SKM-1 treated with dmso at 0.1 percent for 144 hours (cell line): Measurements from ENCODE around the gene COLGALT1.

ENCODE experiments used
- DNase-seq: peaks from one replicate; lab custom pipeline; 2025; ENCODE audit not compliant: unreplicated experiment; lab: John Stamatoyannopoulos, UW

COLGALT1 gene

GRCh38 chr19:17617807-17618192, 62.4 kb downstream of the COLGALT1 start:
- no peak for DNase-seq

DNA sequence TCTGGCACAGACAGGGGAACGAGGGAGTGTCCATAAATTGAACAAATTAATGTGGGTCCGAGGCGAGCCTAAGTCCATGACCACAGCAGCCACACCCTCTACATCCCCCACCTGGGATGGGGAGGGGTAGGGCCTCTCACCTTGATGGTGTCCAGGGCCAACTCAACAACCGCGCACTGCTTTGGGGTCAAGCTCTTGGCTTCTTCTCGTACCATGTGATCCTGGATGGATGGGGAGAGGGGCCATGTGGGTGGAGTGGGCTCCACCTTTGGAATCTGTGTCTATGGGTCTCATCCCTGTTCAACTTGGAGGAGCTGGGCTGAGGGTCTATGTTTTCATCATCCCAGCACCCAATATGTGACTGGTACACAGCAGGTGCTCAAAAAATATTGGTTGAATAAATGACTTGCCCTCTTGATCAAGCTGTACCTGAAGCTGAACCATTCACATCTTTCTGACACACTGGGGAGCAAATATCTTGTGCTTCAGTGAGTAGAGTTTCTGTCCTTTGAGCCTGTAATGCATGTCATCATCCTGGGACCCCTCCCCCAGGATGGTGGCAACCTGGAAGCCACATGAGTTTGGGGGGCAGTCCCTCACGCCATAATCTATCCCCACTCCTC, 62.9 kb downstream of the COLGALT1 start:
- DNase-seq = no peak

- no peak for DNase-seq
Observed at GRCh38 chr19:17618936-17619335, 63.5 kb downstream of the COLGALT1 start.

DNA sequence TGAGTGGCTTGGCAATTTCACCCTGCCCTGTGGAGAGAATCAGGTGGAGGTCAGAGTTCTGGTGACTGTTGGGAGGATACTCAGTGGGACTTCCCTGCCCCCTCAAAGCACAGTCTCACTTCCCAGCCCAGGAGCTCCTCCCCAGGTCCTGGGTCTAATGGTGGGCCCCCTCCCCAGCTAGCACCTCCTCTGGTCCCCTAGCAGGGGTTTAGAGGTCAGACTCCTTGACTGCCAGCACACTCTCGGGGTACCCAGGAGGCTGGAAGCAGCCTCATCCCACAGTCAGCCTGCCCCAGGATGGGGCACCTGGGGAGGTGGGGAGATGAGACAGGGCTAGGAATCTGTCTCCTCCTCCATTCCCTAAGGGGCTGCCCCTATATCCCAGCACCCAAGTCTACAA, 65.2 kb downstream of the COLGALT1 start:
- no peak for DNase-seq

- DNase-seq = no peak
Observed at GRCh38 chr19:17623224-17623935, 67.9 kb downstream of the COLGALT1 start.

DNA sequence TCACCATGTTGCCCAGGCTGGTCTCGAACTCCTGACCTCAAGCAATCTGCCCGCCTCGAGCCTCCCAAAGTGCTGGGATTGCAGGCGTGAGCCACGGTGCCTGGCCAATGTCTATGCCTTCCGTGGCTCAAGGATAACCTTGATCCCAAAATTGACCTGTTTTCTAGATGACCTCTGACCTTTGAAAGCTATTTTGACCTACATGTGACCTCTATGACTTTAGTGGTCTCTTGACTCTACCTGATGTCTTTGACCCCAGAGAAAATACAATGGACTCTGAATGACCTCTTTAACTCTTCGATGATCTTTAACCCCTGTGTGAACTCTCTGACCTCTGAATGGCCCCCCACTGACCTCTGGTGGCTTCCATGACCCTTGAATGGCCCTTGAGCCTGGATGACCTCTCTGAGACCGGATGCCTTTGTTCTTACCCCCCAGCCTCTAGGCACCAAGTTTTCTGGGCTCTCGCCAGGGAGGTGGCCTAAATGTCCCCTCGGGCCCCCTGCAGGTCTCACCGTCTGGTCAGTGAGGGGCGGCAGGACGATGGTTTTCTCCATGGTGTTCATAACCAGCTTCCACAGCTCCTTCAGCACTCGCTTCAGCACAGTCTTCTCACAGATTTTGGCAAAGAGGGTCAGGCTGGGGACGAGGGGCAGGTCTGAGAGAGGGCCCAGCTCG, 69.0 kb downstream of the COLGALT1 start:
- no peak for DNase-seq

- DNase-seq = no peak
Observed at GRCh38 chr19:17625043-17625442, 69.6 kb downstream of the COLGALT1 start.

DNA sequence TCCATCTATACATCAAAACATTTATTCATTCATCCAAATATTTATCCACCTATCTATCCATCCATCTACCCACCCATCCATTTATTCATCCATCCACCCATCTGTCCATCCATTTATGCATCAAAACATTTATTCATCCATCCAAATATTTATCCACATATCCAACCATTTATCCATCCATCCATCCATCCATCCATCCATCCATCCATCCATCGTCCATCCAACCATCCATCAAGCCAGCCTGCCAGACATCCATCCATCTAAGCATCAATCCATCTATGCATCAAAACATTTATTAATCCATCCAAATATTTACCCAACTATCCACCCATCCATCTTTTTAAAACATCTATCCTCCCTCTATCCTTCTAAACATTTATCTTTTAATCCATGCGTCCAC, 70.5 kb downstream of the COLGALT1 start:
- DNase-seq = no peak

DNA sequence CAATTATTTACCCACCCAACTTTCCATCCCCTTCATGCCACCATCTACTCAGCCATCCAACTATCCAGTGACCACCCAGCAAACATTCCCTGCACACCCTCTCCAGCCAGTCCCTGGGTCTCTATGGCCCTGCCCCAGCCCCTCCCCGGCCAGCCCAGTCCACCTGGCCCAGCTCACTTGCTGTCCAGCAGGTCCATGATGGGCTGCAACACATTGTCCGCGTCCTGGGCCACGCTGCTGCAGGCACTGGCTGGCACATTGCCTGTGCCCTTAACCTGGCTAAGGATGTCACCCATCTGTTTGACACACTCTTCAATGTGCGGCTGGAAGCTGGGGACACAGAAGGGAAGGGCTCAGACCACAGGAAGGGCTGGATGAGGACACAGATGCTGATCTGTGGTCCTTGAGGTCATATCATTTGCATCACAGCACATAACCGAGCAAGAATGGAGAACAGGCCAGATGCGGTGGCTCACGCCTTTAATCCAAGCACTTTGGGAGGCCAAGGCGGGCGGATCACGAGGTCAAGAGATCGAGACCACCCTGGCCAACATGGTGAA, 71.1 kb downstream of the COLGALT1 start:
- DNase-seq = no peak

GRCh38 chr19:17627161-17627560, 71.7 kb downstream of the COLGALT1 start:
- no peak for DNase-seq

DNA sequence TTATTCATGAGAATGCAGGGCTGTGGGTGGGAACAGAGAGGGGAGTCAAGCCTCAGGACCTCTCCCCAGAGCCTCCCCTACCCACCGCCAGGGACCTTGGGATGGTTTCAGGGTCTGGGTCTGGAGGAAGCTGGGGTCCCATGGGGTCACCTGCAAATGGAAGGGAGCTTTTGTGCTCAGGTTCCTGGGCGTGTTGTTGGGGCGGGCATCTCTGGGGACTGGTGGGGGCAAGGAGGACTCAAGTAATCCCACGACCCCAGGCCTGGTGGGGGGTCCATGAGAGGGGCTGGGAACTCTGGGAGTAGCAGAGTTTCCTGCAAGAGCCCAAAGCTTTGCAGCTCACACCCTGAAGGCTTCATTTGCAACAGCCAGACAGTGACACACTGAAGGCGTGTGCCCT, 72.5 kb downstream of the COLGALT1 start:
- no peak for DNase-seq

DNA sequence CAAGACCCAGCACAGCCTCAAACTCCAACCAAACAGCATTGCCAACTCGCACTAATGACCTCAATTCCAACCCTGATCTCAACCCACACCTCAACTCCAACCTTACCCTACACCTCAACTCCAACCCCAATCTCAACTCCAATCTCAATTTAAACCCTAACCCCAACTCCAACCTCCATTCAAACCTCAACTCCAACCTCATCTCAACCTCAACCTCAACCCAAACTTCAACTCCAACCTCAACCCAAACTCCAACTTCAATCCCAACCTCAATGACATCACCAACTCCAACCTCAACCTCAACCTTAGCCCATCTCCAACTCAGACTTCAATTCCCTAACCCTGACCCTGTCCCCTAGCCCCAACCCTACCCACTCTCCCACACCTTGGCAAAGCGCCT, 74.3 kb downstream of the COLGALT1 start:
- no peak for DNase-seq

GRCh38 chr19:17632577-17632976, 77.1 kb downstream of the COLGALT1 start:
- DNase-seq = no peak
